Endodermal cell (in vitro differentiated cells): ENCODE data around the gene ELOVL2. TPM values are rescaled to one million over a fixed set of nuclear protein-coding genes. Genes with fewer than 3 reads are reported as not detected.
"Not testable (repeated sequence)": the region's sequence is repeated elsewhere in the genome, so short reads cannot be mapped to it uniquely, and the experiment has no call there.

Experiments used
- DNase-seq: peaks from one replicate; pipeline ENCODE4 v3.0.0-alpha.2; 2017
- H3K27ac ChIP-seq: 2 replicates; pipeline ENCODE4 v1.5.1; 2013; ENCODE audit warnings: mild to moderate bottlenecking, low read depth, low read length, moderate library complexity
- H3K27me3 ChIP-seq: 2 replicates; pipeline ENCODE4 v1.6.1; 2013; ENCODE audit warnings: mild to moderate bottlenecking, low read length, moderate library complexity; ENCODE audit not compliant: insufficient read depth, control insufficient read depth, poor library complexity, severe bottlenecking
- H3K36me3 ChIP-seq: 2 replicates; pipeline ENCODE4 v1.7.0; 2013; ENCODE audit warnings: mild to moderate bottlenecking, low read length, moderate library complexity; ENCODE audit not compliant: control insufficient read depth, insufficient read depth
- H3K4me1 ChIP-seq: one replicate; pipeline ENCODE4 v1.7.0; 2013; ENCODE audit warnings: low read length; ENCODE audit not compliant: control insufficient read depth, insufficient read depth
- H3K4me3 ChIP-seq: 2 replicates; pipeline ENCODE4 v1.5.1; 2013; ENCODE audit warnings: mild to moderate bottlenecking, low read length, moderate library complexity
- H3K9ac ChIP-seq: 2 replicates; pipeline ENCODE4 v1.6.1; 2013; ENCODE audit warnings: mild to moderate bottlenecking, low read length, moderate library complexity; ENCODE audit not compliant: poor library complexity, severe bottlenecking; ENCODE audit errors: extremely low read depth
- H3K9me3 ChIP-seq: 2 replicates; pipeline ENCODE4 v1.6.1; 2013; ENCODE audit warnings: mild to moderate bottlenecking, low read length, moderate library complexity; ENCODE audit not compliant: control insufficient read depth
- H3K27ac Mint-ChIP-seq: 2 replicates; pipeline ENCODE4 v1.8.0; 2020; ENCODE audit warnings: mixed read lengths
- H3K27me3 Mint-ChIP-seq: 2 replicates; pipeline ENCODE4 v1.8.0; 2021; ENCODE audit warnings: mild to moderate bottlenecking, mixed read lengths; ENCODE audit not compliant: insufficient read depth
- H3K36me3 Mint-ChIP-seq: 2 replicates; pipeline ENCODE4 v1.8.0; 2020; ENCODE audit warnings: low read depth, mixed read lengths
- H3K4me1 Mint-ChIP-seq: 2 replicates; pipeline ENCODE4 v1.8.0; 2020; ENCODE audit warnings: mixed read lengths
- H3K4me3 Mint-ChIP-seq: 2 replicates; pipeline ENCODE4 v1.8.0; 2020; ENCODE audit warnings: mild to moderate bottlenecking, moderate library complexity, mixed read lengths
- H3K9me3 Mint-ChIP-seq: 2 replicates; pipeline ENCODE4 v1.8.0; 2020; ENCODE audit warnings: mild to moderate bottlenecking, mixed read lengths
- WGBS, 2 experiments: methylation state at CpG; one replicate each; pipeline versions ENCODE4 v1.1.5 to v1.1.7; 2013; ENCODE audit warnings: missing lambda C conversion rate in 2 of 2, mixed read lengths in 1 of 2; ENCODE audit not compliant: insufficient coverage in 1 of 2, insufficient read length in 1 of 2; 5-methylcytosine and 5-hydroxymethylcytosine counted together
- total RNA-seq, 2 donors: library from RNA; stranded (reverse); fragmentation: NEBNext Ultra II Directional in 1 of 2; extraction: Animal tissue kit (Norgen Biotek cat#: 25700) in 1 of 2; gene quantifications; 2 replicates in 1 of 2; 3 replicates in 1 of 2; pipeline ENCODE4 v1.2.1, GENCODE V29; 2021
- TF ChIP-seq, protein P1 (sequence below): fragments of 200-600 bp; sonication (generic); conservative IDR thresholded peaks from 2 replicates; pipeline ENCODE4 v1.5.0; 2021; ENCODE audit warnings: antibody characterized with exemption, mild to moderate bottlenecking

ELOVL2 gene
- total RNA-seq, 2 donors from 2014 or later = 7.3 to 14.1 TPM

DNA sequence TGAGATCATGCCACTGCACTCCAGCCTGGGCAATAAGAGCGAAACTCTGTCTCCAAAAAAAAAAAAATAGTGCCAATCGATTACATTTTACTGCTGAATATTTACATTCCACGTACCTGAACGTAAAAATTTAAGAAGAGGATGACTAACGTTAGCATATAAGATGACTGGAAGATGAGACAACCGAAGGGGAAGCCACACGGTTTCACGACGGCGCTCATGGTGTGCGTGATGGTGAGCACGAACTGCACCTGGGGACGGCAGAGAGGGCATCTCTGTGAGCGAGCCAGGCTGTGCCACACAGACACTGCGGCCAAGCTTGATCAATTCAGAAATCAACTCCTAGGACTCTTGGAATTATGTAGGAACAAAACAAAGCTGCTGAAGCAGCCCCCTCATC lies 54.5 kb downstream of the ELOVL2 start:
- peaks cover 10% of the 10 kb centered on the region for H3K4me1 Mint-ChIP-seq
- WGBS, 2 experiments = 94 to 96% methylated on average over 11 to 15 of the region's 15 CpGs

DNA sequence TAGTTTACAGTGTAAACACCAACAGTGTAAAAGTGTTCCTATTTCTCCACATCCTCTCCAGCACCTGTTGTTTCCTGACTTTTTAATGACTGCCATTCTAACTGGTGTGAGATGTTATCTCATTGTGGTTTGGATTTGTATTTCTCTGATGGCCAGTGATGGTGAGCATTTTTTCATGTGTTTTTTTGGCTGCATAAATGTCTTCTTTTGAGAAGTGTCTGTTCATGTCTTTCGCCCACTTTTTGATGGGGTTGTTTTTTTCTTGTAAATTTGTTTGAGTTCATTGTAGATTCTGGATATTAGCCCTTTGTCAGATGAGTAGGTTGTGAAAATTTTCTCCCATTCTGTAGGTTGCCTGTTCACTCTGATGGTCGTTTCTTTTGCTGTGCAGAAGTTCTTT lies 59.1 kb downstream of the ELOVL2 start:
- not testable (repeated sequence) for H3K27me3 ChIP-seq, H3K27ac Mint-ChIP-seq, H3K4me3 ChIP-seq, H3K9me3 Mint-ChIP-seq, H3K4me3 Mint-ChIP-seq, H3K27me3 Mint-ChIP-seq, H3K27ac ChIP-seq, H3K4me1 ChIP-seq, H3K4me1 Mint-ChIP-seq, DNase-seq, H3K9ac ChIP-seq
- peaks cover 12% of the 10 kb centered on the region for H3K36me3 Mint-ChIP-seq
- Histone ChIP-seq H3K36me3 (peaks cover 56% of the 10 kb centered on the region), H3K9me3 (peaks cover 19% of the 10 kb centered on the region)
- WGBS, 2 experiments = no CpG with 5 or more reads among the region's 2 CpGs

More for the DNA sequence above, 54.5 kb downstream of the ELOVL2 start:
- no peak overlapping the region for H3K27ac ChIP-seq
- no peak for DNase-seq
- H3K4me1 ChIP-seq = no peaks in the 10 kb centered on the region
- Mint-ChIP-seq H3K4me3 (no peak overlapping the region), H3K27ac (no peak overlapping the region), H3K36me3 (peaks cover 9% of the 10 kb centered on the region), H3K9me3 (peaks cover 7% of the 10 kb centered on the region), H3K27me3 (no peaks in the 10 kb centered on the region)
- no peak overlapping the region for H3K4me3 ChIP-seq
- H3K36me3 ChIP-seq = peaks cover 53% of the 10 kb centered on the region
- H3K27me3 ChIP-seq = no peaks in the 10 kb centered on the region
- TF ChIP-seq, protein P1, sequence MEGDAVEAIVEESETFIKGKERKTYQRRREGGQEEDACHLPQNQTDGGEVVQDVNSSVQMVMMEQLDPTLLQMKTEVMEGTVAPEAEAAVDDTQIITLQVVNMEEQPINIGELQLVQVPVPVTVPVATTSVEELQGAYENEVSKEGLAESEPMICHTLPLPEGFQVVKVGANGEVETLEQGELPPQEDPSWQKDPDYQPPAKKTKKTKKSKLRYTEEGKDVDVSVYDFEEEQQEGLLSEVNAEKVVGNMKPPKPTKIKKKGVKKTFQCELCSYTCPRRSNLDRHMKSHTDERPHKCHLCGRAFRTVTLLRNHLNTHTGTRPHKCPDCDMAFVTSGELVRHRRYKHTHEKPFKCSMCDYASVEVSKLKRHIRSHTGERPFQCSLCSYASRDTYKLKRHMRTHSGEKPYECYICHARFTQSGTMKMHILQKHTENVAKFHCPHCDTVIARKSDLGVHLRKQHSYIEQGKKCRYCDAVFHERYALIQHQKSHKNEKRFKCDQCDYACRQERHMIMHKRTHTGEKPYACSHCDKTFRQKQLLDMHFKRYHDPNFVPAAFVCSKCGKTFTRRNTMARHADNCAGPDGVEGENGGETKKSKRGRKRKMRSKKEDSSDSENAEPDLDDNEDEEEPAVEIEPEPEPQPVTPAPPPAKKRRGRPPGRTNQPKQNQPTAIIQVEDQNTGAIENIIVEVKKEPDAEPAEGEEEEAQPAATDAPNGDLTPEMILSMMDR = no peak
- no peak overlapping the region for H3K9ac ChIP-seq
- H3K9me3 ChIP-seq = peaks cover 19% of the 10 kb centered on the region

DNA sequence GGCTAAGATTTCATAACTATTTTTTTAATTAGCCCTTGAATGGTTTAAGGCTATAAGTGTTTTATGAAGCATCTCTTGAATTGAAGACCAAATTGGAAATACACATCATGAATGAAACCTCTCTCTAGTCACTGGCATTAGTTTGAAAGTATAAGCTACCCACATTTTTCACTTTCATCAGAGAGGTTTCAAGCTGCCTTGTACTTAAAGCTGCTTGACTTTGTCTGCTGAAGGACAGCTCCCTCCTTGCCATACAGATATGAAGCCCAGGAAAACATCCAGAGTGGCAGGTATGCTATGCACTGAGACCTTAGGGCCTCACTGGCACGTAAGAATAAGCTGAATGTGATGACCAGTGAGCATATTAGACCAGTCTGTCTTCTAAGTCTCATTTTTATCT lies 62.7 kb downstream of the ELOVL2 start:
- Histone ChIP-seq H3K36me3 (peaks cover 29% of the 10 kb centered on the region), H3K4me1 (no peaks in the 10 kb centered on the region), H3K9ac (no peak overlapping the region), H3K27ac (no peak overlapping the region), H3K9me3 (no peaks in the 10 kb centered on the region), H3K27me3 (no peaks in the 10 kb centered on the region), H3K4me3 (no peak overlapping the region)
- WGBS, 2 experiments = 98 to 100% methylated on average over 1 of the region's 1 CpG
- Mint-ChIP-seq H3K27me3 (peaks cover 13% of the 10 kb centered on the region), H3K9me3 (peaks cover 9% of the 10 kb centered on the region), H3K36me3 (peaks cover 3% of the 10 kb centered on the region), H3K4me1 (no peaks in the 10 kb centered on the region), H3K4me3 (no peak overlapping the region), H3K27ac (no peak overlapping the region)
- TF ChIP-seq, protein P1 = no peak
- no peak for DNase-seq

DNA sequence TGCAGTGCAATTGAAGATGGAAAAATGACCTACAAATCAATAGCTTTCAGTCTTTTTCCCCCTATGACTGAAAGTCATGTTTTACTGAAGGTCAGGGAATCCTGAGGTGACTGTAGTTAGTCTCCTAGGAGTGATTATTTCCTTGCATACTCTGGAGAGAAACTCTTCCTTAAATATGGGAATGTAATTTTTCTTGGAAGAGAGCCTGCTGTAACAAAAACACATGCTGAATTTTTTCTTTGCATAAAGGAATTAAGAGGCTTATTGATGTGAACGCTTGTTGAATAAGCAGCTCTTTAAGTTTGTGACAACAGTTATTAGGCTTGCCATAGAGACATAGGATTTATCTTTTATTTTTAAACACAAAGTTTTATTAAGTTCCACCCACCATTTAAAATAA lies 64.5 kb downstream of the ELOVL2 start:
- Histone ChIP-seq H3K4me3 (no peak overlapping the region), H3K27ac (no peak overlapping the region), H3K9me3 (no peaks in the 10 kb centered on the region), H3K4me1 (no peaks in the 10 kb centered on the region), H3K27me3 (no peaks in the 10 kb centered on the region), H3K36me3 (peaks cover 29% of the 10 kb centered on the region), H3K9ac (no peak overlapping the region)
- no peak for DNase-seq
- H3K4me3 Mint-ChIP-seq = no peak overlapping the region
- no peak overlapping the region for H3K27ac Mint-ChIP-seq
- WGBS, 2 experiments = 100% methylated on average over 1 of the region's 1 CpG; no CpG with 5 or more reads in 1 of the 2 experiments
- no peaks in the 10 kb centered on the region for H3K4me1 Mint-ChIP-seq
- peaks cover 4% of the 10 kb centered on the region for H3K36me3 Mint-ChIP-seq
- TF ChIP-seq, protein P1 = no peak
- peaks cover 2% of the 10 kb centered on the region for H3K9me3 Mint-ChIP-seq
- H3K27me3 Mint-ChIP-seq = peaks cover 21% of the 10 kb centered on the region
